Measurements from ENCODE around the gene PPFIA4.

PPFIA4 gene

DNA sequence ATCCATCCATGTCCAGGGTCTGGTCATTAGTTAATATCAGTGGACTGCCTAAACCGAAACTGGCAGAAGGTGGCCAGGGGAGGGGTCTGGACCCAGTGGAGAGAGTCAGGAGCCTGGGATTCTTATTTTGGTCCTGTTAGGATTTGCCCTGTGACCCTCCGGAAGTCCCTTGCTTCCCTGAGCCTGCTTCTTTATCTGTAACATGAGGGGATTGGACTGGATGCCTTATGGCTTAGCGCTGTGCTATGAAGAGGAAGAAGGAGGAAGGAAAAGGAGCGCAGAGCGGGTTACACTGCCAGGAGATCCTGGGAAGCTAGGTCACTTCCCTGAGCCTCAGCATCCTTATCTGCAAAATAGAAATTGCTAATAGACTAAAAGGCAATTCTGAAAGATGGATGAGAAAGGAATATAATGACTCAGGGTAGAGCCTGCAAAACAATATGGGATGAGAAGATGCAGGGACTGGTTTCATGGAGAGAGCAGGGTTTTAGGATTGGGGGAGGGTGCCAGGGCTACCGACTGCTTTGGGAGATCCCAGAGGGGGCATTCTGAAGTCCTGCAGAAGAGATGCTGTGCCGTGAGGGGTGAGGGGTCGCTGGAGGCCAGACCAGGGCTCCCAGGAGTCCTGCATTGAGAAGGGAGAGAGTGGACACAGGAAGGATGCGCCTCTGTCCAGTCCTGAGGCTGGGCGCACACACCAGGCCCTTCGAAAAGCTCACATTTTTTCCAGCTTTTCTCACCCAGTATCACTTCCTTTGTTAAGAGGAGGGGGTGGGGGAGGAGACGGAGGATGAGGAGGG lies 100.8 kb downstream of the PPFIA4 start:
- DNase-seq (ENCODE audit: low spot score): no peak

DNA sequence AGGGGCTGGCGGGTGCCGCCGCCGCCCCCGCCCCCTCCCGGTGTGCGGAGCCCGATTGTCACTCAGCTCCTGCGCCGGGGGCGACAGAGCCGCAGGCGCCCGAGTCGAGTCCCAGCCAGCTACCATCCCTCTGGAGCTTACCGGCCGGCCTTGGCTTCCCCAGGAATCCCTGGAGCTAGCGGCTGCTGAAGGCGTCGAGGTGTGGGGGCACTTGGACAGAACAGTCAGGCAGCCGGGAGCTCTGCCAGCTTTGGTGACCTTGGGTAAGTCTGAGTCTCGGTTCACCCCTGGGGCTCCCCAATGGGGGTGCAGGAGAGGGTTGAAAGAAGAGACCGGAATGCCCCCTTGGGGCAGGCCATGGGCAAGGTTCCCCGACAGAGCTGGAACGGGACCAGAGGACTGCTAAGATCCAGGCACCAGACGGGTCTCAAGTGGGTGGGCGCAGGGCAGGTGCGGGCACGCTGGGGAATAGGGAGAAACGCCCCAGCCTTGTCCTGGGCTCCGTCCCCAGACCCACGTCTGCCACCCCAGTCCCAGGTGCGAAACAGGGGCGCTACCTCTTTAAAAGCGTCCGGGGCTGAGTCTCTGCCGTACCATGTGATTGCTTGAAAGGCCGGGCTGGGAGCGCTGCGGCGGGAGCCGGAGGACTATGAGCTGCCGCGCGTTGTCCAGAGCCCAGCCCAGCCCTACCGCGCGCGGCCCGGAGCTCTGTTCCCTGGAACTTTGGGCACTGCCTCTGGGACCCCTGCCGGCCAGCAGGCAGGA lies 101.6 kb downstream of the PPFIA4 start, which contains the start of gene ADORA1:
ADORA1 (plus strand) TSS at position 61 of the 765 bp plus-strand sequence. CDS start 1,116 bp downstream, outside the sequence.
- no peak for DNase-seq (ENCODE audit: low spot score)

DNA sequence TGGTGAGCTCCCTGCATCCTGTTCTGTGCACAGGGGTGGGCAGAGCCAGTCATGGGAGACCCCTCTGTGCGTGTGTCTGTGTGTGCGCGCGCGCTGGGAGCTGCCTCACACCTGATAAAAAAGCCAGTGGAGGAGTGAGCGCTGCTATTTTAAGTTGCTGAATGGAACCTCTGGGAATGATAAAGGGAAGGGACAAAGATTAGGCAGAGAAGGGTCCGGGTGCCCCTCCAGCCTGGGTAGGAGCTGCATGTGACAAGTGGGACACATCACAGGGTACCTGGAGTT lies 102.1 kb downstream of the PPFIA4 start:
- DNase-seq (ENCODE audit: low spot score): no peak

All from hematopoietic multipotent progenitor cell treated with erythropoietin and hydrocortisone succinate and interleukin-3 and kit ligand, for 17 days (in vitro differentiated cells).